ENCODE data around the gene MCM8. TPM values are rescaled to one million over a fixed set of nuclear protein-coding genes. Genes with fewer than 3 reads are reported as not detected.

Gene MCM8
- total RNA-seq, 2 donors from 2014 or later = 3.8 to 5.1 TPM

DNA sequence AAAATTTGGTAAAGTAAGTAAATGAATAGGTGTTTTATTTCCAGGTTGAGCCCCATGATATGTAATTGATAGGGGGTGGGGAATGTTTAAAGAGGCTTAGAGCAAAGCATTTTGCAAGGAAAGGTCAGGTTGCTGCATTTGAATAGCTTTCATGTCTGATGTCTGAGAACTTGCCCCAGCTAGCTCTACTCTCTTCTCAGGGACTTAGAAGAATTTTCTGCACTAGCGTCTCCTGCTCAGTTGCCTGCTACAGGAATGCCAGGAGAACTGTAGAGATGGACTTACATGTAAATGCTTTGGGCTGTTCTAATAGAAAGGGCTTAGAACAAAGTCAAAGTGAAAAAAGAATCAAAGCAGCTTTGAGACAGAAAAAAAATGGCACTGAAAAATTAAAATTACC is 35.6 kb upstream of the MCM8 start:
- Histone ChIP-seq H3K27ac (no peak overlapping the region), H3K4me1 (ENCODE audit: control insufficient read depth in 1 of 2, low read depth in 2 of 2) (peaks cover 4 to 5% of the 10 kb centered on the region in 2 donors), H3K36me3 (no peaks in the 10 kb centered on the region), H3K4me3 (no peak overlapping the region), H3K27me3 (replicated peaks; ENCODE audit: insufficient read depth) (no peaks in the 10 kb centered on the region), H3K9me3 (no peaks in the 10 kb centered on the region)
- DNase-seq (ENCODE audit: low spot score) = no peak
- ATAC-seq (ENCODE audit: insufficient number of reproducible peaks, low FRiP score, low read depth) = no peak
- TF ChIP-seq, protein P1, sequence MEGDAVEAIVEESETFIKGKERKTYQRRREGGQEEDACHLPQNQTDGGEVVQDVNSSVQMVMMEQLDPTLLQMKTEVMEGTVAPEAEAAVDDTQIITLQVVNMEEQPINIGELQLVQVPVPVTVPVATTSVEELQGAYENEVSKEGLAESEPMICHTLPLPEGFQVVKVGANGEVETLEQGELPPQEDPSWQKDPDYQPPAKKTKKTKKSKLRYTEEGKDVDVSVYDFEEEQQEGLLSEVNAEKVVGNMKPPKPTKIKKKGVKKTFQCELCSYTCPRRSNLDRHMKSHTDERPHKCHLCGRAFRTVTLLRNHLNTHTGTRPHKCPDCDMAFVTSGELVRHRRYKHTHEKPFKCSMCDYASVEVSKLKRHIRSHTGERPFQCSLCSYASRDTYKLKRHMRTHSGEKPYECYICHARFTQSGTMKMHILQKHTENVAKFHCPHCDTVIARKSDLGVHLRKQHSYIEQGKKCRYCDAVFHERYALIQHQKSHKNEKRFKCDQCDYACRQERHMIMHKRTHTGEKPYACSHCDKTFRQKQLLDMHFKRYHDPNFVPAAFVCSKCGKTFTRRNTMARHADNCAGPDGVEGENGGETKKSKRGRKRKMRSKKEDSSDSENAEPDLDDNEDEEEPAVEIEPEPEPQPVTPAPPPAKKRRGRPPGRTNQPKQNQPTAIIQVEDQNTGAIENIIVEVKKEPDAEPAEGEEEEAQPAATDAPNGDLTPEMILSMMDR (IDR thresholded peaks at IDR 0.05) = no peak

DNA sequence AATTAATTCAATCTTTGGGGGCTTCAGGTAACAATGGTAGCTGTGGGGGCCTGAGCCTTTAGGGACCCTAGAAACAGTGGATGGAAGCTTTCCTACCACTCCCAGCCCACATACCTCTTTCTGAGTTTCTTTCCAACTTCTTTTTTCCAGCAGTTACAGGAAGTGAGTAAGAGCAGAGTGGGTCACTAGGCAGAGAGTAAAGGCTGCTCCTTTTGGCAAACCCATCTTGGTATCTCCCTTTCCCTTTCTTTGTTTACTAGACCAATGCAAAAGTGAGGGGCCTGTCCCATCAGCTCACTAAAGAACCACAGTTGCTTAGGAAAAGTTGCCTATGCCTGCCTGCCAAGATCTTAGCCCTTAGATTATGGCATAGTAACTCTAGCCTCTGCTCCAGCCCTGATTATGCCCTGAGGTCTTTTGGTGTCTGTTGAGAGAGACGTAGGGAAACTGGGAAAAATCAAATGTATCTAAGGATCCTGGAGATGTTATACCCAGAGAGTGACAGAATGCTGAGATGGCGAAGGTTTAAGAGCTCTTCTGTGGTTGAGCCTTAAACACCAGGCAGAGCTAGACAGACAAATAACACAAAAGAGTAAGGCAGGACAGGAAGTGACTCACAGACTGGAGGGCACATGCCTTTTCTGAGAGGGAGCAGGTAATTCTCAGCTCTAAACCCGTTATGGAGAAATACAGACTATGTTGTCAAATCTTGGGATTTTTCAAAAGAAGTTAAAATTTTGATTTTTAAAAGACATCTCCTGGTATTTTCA is 31.4 kb upstream of the MCM8 start:
- H3K36me3 ChIP-seq = no peaks in the 10 kb centered on the region
- no peak overlapping the region for H3K4me3 ChIP-seq
- TF ChIP-seq, protein P1 (IDR thresholded peaks at IDR 0.05) = no peak
- ATAC-seq (ENCODE audit: insufficient number of reproducible peaks, low FRiP score, low read depth) (no peak), DNase-seq (ENCODE audit: low spot score) (no peak)
- no peaks in the 10 kb centered on the region for H3K27me3 ChIP-seq (replicated peaks; ENCODE audit: insufficient read depth)
- no peaks in the 10 kb centered on the region for H3K4me1 ChIP-seq (ENCODE audit: control insufficient read depth in 1 of 2, low read depth in 2 of 2)
- no peak overlapping the region for H3K27ac ChIP-seq
- H3K9me3 ChIP-seq = no peaks in the 10 kb centered on the region

DNA sequence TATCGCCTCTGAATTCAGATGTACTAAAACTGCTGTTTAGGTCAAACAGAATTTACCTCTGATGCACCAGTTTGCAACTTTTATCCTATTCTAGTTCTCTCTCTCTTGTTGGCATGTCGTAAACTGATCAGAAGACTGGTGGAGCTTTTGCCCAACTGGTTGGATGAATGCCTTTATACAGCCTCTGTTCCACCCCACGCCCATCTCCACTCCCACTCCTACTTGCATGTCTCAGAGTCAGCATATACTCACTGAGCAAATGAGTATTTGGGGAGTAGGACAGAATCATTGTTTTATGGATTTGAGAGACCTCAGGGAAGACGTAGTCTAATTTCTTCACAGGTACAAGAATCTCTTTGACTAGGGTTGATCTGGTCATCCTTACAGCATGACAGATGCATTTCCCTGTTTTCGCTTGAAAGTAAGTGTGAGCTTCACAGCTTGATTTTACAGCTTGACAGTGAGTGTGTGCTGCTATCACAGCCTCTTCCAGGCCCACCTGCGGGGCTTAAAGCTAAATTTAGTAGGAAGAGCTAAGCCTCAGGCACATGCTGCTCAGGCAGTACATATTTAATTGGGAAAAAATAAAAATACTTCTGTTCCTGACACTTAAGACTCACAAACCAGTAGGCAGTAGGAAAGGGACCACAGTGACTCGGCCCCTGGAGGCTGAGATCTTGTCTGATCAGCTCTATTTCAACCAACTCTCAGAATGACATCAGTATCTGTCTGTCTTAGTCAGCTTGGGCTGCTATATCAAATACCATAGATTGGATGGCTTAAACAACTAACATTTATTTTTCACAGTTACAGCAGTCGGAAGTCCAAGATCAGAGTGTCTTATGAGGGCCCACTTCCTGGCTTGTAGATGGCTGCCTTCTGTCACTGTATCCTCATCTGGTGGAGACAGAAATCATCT is 30.6 kb upstream of the MCM8 start:
- no peak overlapping the region for H3K4me3 ChIP-seq
- TF ChIP-seq, protein P1 (IDR thresholded peaks at IDR 0.05) = no peak
- no peak overlapping the region for H3K27ac ChIP-seq
- no peaks in the 10 kb centered on the region for H3K27me3 ChIP-seq (replicated peaks; ENCODE audit: insufficient read depth)
- H3K4me1 ChIP-seq (ENCODE audit: control insufficient read depth in 1 of 2, low read depth in 2 of 2) = no peaks in the 10 kb centered on the region
- ATAC-seq (ENCODE audit: insufficient number of reproducible peaks, low FRiP score, low read depth) (no peak), DNase-seq (ENCODE audit: low spot score) (no peak)
- no peaks in the 10 kb centered on the region for H3K36me3 ChIP-seq
- no peaks in the 10 kb centered on the region for H3K9me3 ChIP-seq

DNA sequence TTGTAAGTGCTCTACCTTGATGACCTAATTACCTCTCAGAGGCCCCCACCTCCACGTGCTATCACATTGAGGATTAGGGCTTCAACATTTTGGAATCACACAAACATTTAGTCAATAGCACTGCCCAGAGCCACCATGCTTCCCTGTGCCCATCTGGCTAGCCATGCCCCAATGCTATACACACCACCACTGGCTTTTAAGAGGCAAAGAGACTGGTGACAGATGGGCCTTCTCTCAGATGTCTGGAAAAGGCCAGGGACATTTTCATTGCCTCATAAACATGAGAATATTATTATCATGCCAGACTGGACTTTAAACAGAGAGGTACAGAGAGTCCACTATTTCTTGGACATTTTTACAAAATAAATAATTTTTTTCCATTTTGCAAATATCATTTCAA is 29.9 kb upstream of the MCM8 start:
- DNase-seq (ENCODE audit: low spot score) (no peak), ATAC-seq (ENCODE audit: insufficient number of reproducible peaks, low FRiP score, low read depth) (no peak)
- Histone ChIP-seq H3K27ac (no peak overlapping the region), H3K4me3 (no peak overlapping the region), H3K4me1 (ENCODE audit: control insufficient read depth in 1 of 2, low read depth in 2 of 2) (no peaks in the 10 kb centered on the region), H3K9me3 (no peaks in the 10 kb centered on the region), H3K27me3 (replicated peaks; ENCODE audit: insufficient read depth) (no peaks in the 10 kb centered on the region), H3K36me3 (no peaks in the 10 kb centered on the region)
- TF ChIP-seq, protein P1 (IDR thresholded peaks at IDR 0.05) = no peak

DNA sequence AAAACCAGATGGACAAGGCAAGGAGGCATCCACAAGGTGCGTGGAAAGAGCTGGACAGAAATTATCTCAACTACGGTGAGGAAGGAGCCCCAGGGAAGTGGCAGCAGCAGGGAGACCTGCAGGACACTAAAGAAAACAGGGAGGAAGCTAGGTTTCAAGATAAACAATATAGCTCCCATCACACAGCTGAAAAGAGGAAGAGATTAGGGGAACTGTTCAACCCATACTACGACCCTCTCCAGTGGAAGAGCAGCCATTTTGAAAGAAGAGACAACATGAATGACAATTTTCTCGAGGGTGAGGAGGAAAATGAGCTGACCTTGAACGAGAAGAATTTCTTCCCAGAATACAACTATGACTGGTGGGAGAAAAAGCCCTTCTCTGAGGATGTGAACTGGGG is 27.0 kb upstream of the MCM8 start:
- TF ChIP-seq, protein P1 (IDR thresholded peaks at IDR 0.05) = no peak
- Histone ChIP-seq H3K9me3 (no peaks in the 10 kb centered on the region), H3K4me1 (ENCODE audit: control insufficient read depth in 1 of 2, low read depth in 2 of 2) (no peaks in the 10 kb centered on the region), H3K27me3 (replicated peaks; ENCODE audit: insufficient read depth) (no peaks in the 10 kb centered on the region), H3K36me3 (no peaks in the 10 kb centered on the region), H3K4me3 (no peak overlapping the region), H3K27ac (no peak overlapping the region)
- DNase-seq (ENCODE audit: low spot score) = no peak
- ATAC-seq (ENCODE audit: insufficient number of reproducible peaks, low FRiP score, low read depth) = no peak
